ENCODE data around the gene CTBP2.
"Not testable (repeated sequence)": the region's sequence is repeated elsewhere in the genome, so short reads cannot be mapped to it uniquely, and the experiment has no call there.

CTBP2 gene

GRCh38 chr10:124992462-124993344 is 167.7 kb downstream of the CTBP2 start:
- peak; percentile 20 for DNase-seq

GRCh38 chr10:124991835-124992234 is 168.5 kb downstream of the CTBP2 start:
- no peak for DNase-seq

GRCh38 chr10:124990671-124991625 is 169.4 kb downstream of the CTBP2 start:
- DNase-seq, result no peak

GRCh38 chr10:124989526-124989925 is 170.8 kb downstream of the CTBP2 start:
- no peak for DNase-seq

- DNase-seq, result not testable (repeated sequence)
These were observed 171.6 kb downstream of the CTBP2 start for GRCh38 chr10:124988753-124989152.

- DNase-seq, result no peak
These were observed 172.6 kb downstream of the CTBP2 start for GRCh38 chr10:124987788-124988187.

- DNase-seq, result no peak
These were observed 175.2 kb downstream of the CTBP2 start for GRCh38 chr10:124985162-124985561.

- no peak for DNase-seq
These were observed 176.0 kb downstream of the CTBP2 start for GRCh38 chr10:124984376-124984775.

- DNase-seq, result no peak
These were observed 177.0 kb downstream of the CTBP2 start for GRCh38 chr10:124983321-124983720.

GRCh38 chr10:124978376-124978725 is 182.0 kb downstream of the CTBP2 start:
- DNase-seq, result no peak

GRCh38 chr10:124977648-124978375 is 182.6 kb downstream of the CTBP2 start:
- no peak for DNase-seq

- no peak for DNase-seq
These were observed 183.2 kb downstream of the CTBP2 start for GRCh38 chr10:124977161-124977560.

GRCh38 chr10:124975977-124976514 is 184.3 kb downstream of the CTBP2 start:
- DNase-seq, result no peak

- DNase-seq, result no peak
These were observed 186.2 kb downstream of the CTBP2 start for GRCh38 chr10:124974131-124974530.

GRCh38 chr10:124972637-124973036 is 187.7 kb downstream of the CTBP2 start:
- no peak for DNase-seq

GRCh38 chr10:124971276-124971675 is 189.1 kb downstream of the CTBP2 start:
- no peak for DNase-seq

- DNase-seq, result no peak
These were observed 193.1 kb downstream of the CTBP2 start for GRCh38 chr10:124967255-124967654.

GRCh38 chr10:124966008-124966407 is 194.4 kb downstream of the CTBP2 start:
- DNase-seq, result no peak

- no peak for DNase-seq
These were observed 196.3 kb downstream of the CTBP2 start for GRCh38 chr10:124963866-124964720.

GRCh38 chr10:124962421-124962820 is 197.9 kb downstream of the CTBP2 start:
- DNase-seq, result no peak

GRCh38 chr10:124961248-124961570 is 199.2 kb downstream of the CTBP2 start:
- DNase-seq, result no peak

GRCh38 chr10:124959564-124959963 is 200.8 kb downstream of the CTBP2 start:
- no peak for DNase-seq

Measured in kidney glomerular epithelial cell (primary cell).